AG09309 (cell line): Measurements from ENCODE around the gene NKX2-1.

Experiments used
- DNase-seq: peaks from one replicate; pipeline ENCODE4 v3.0.0-alpha.2; 2010; ENCODE audit warnings: low read depth
- H3K4me3 ChIP-seq: 2 replicates; pipeline ENCODE4 v1.5.1; 2011; ENCODE audit warnings: mild to moderate bottlenecking, low read depth, low read length, moderate library complexity; ENCODE audit not compliant: control insufficient read depth
- TF ChIP-seq, protein P1 (sequence below): IDR thresholded peaks from 2 replicates; pipeline ENCODE4 v1.5.1; 2011; ENCODE audit warnings: mild to moderate bottlenecking, low read depth, low read length, inconsistent platforms; ENCODE audit not compliant: insufficient read depth, control insufficient read depth; ENCODE audit errors: missing control alignments

Gene NKX2-1

DNA sequence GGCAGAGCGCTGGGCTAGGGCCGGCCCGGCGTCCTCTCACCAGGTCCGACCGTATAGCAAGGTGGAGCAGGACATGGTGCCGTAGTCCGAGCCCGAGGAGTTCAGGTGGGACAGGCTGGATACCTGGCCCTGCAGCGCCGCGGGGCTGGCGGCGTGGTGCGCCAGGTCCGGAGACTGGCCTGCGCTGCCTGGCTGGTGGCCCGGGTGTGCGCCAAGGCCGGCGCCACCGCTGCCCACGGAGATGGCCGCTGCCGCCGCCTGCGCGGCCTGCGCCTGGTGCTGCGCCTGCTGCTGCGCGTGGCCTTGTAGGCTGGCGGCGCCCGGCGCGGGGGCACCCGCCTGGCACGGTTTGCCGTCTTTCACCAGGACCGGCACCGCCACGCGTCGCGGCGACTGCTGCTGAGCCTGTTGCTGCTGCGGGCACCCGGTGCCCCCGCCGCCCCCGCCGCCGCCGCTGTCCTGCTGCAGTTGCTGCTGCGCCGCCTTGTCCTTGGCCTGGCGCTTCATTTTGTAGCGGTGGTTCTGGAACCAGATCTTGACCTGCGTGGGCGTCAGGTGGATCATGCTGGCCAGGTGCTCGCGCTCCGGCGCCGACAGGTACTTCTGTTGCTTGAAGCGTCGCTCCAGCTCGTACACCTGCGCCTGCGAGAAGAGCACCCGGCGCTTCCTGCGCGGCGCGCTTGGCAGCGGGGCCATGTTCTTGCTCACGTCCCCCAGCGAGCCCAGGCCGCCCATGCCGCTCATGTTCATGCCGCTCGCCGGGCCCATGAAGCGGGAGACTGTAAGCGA is 2.6 kb downstream of the NKX2-1 start:
- H3K4me3 ChIP-seq, result no peak overlapping the region
- TF ChIP-seq, protein P1, sequence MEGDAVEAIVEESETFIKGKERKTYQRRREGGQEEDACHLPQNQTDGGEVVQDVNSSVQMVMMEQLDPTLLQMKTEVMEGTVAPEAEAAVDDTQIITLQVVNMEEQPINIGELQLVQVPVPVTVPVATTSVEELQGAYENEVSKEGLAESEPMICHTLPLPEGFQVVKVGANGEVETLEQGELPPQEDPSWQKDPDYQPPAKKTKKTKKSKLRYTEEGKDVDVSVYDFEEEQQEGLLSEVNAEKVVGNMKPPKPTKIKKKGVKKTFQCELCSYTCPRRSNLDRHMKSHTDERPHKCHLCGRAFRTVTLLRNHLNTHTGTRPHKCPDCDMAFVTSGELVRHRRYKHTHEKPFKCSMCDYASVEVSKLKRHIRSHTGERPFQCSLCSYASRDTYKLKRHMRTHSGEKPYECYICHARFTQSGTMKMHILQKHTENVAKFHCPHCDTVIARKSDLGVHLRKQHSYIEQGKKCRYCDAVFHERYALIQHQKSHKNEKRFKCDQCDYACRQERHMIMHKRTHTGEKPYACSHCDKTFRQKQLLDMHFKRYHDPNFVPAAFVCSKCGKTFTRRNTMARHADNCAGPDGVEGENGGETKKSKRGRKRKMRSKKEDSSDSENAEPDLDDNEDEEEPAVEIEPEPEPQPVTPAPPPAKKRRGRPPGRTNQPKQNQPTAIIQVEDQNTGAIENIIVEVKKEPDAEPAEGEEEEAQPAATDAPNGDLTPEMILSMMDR, result no peak
- DNase-seq, result no peak

DNA sequence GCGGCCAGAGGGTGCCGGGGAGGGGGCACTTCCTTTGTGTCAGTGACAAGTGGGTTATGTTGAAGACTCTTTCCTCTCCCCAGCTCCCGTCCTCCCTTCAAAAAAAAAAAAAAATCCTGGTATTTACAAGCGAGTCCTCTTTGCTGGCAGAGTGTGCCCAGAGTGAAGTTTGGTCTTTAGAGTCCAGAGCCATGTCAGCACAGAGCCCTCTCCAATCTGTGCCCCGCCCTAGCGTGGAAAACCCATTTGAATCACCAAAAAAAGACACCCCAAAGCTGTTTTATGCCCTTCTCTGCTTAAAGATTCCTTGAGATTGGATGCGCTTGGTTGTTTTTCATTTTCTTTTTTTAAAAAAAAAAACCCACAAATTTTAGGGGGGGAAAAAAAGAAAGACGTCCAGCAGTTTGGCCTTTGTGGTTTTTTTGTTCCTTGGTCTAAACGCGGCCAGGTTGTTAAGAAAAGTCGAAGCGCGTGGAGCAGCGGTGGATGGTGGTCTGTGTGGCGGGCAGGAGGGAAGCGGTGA is 3.3 kb downstream of the NKX2-1 start:
- no peak for DNase-seq
- TF ChIP-seq, protein P1, result no peak
- H3K4me3 ChIP-seq, result no peak overlapping the region

DNA sequence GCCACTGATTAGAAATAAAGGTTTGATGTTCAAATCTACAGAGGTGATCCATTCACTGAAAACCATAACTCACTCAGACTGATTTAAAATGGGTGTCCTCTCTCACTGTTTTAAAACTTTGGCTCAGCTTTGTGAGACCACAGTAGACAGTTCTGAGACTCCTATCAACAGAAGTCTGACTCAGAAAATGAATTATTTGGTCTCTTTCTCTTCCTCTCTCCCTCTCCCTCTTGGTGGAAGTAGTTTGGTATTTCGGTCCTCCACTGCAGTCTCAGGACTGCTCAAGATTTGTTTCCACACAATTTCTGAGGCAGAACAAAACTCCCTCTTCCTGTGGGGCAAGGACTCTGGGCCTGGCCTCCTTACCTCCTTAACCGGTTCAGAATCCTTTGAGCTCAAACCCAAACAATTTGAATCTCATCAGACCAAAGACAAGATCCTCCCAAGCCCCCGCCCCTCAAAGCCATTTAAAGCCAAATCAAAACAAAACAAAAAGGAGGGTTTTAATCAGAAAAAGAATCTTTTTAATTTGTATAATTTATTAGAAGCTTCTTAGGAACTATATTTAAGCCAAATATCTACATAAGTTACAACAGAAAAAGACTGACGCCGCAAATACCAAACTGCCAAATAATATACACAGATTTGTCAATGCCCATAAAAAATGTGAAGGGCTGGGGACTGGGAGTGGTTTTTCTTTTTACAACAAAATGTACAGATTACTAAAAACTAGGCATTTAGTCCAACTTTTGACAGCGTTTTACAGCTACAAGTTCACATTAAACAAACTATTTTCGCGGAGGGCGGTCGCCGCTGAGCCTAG is 3.9 kb downstream of the NKX2-1 start:
- TF ChIP-seq, protein P1, result no peak
- H3K4me3 ChIP-seq, result no peak overlapping the region
- DNase-seq, result no peak

DNA sequence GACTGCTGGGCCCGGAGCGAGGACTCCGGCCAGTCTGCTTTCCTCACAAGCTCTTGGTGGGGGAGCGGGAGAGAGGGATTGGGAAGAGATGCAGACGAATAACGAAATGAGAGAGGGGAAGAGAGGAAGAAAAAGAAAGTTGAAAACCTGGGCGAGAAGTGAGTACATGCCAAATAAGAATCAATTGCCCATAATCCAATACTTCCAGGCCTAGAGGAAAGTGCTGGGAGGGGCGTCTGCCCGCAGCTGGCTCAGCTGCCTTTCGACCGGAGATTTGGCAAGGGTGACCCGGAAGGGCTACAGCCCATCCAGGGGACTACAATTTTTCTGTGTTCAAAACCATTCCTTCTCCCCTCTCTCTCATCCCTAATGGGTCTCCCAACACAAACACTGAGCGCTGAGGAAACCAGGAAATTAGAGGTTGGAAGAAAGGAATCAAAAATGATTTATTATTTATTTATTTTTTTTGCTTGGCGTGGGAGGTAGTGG is 4.9 kb downstream of the NKX2-1 start:
- no peak for DNase-seq
- TF ChIP-seq, protein P1, result no peak
- no peak overlapping the region for H3K4me3 ChIP-seq

DNA sequence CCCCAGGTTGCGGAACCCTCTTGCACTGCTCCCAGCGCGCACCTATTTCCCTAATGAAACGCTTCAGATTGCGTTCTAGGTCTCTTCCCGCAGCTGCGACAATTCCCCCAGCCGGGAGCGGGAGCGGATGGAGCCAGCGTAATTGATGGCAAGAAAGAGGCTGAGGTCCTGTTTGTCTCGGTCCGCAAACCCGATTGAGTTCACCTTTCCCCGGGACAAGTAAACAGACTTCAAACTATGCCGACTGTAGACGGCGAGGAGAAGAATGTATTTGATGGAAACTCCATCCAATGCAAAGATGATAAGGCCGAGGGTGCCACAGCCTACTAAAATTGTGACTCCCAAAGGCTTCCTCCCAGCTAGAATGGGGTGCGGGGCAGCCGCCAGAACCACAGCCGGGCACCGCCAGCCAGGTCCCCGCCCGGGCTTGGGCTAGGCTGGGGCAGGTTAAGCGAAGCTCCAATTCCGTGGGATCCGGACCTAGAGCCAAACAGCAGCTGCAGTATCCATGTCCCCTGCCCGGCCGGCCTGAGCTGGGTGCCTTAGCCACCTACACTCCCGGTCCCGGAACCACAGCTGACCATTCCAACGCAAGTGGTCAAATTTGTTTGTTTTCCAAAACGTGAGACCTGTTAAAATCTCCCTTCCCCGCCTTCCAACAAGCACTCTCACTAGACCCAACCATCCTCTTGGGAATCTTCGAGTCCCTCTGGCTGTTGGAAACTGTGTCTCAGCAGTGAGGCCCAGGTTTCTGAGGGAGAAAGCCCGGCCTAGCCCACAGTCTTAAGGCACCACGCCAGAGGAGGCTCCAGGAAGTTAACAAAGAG is 5.5 kb downstream of the NKX2-1 start:
- TF ChIP-seq, protein P1, result no peak
- DNase-seq, result no peak
- H3K4me3 ChIP-seq, result no peak overlapping the region
